Body of pancreas (tissue), 4 donors: ENCODE data around the gene ZBTB12. TPM values are rescaled to one million over a fixed set of nuclear protein-coding genes. Genes with fewer than 3 reads are reported as not detected.
"Not testable (repeated sequence)": the region's sequence is repeated elsewhere in the genome, so short reads cannot be mapped to it uniquely, and the experiment has no call there.

ENCODE experiments used
- ATAC-seq: fragments of 150-250 bp; one replicate; pipeline ENCODE4 v1.9.1; 2016
- DNase-seq, 4 donors: peaks; one replicate each; pipeline ENCODE4 v3.0.0-alpha.2; 2019
- H3K27ac ChIP-seq, 4 donors: fragments of 200-600 bp; sonication (generic); 1 replicate in 3 of 4; 2 replicates in 1 of 4; pipeline versions ENCODE4 v1.5.1 to v1.6.1; 2016 to 2019; ENCODE audit warnings: mild to moderate bottlenecking in 1 of 4, mixed read lengths in 1 of 4, moderate library complexity in 1 of 4
- H3K27me3 ChIP-seq, 2 donors: fragments of 200-600 bp; sonication (generic); one replicate each; pipeline ENCODE4 v1.6.0; 2016; ENCODE audit warnings: mild to moderate bottlenecking in 1 of 2
- H3K36me3 ChIP-seq, 2 donors: fragments of 200-600 bp; sonication (generic); replicated peaks in 1 of 2; 2 replicates each; pipeline ENCODE4 v1.5.1; 2016; ENCODE audit warnings: low read depth in 2 of 2; ENCODE audit not compliant: insufficient read depth in 1 of 2
- H3K4me1 ChIP-seq: fragments of 200-600 bp; sonication (generic); one replicate; pipeline ENCODE4 v1.6.0; 2016
- H3K4me3 ChIP-seq, 2 donors: fragments of 200-600 bp; sonication (generic); 1 replicate in 1 of 2; 2 replicates in 1 of 2; pipeline ENCODE4 v1.5.1; 2016 to 2019
- H3K9me3 ChIP-seq, 3 donors: fragments of 200-600 bp; sonication (generic); 1 replicate in 2 of 3; 2 replicates in 1 of 3; pipeline ENCODE4 v1.5.1; 2016
- CTCF ChIP-seq, 7 experiments: fragments of 450-650 bp in 4 of 7; fragments of 200-600 bp in 3 of 7; sonication (generic) in 3 of 7; IDR thresholded peaks; one replicate each; pipeline ENCODE4 v1.5.1; 2016 to 2019; ENCODE audit warnings: antibody characterized with exemption in 7 of 7
- POLR2A ChIP-seq, 3 donors: fragments of 450-650 bp; IDR thresholded peaks; one replicate each; pipeline ENCODE4 v1.6.1; 2016; ENCODE audit warnings: antibody characterized with exemption in 3 of 3, mild to moderate bottlenecking in 2 of 3
- WGBS, 2 donors: methylation state at CpG; one replicate each; pipeline ENCODE4 v1.1.5; 2017; 5-methylcytosine and 5-hydroxymethylcytosine counted together
- intact Hi-C: fragments of 100-400 bp; cut with DNase I; formaldehyde crosslinking; loops from one replicate; pipeline ENCODE4 v1.15.1; 2023
- total RNA-seq, 2 donors: library from RNA; depleted of rRNA; stranded (reverse); fragments of >200 nt; gene quantifications; one replicate each; pipeline ENCODE4 v1.1.0, GENCODE V29; 2016

Gene ZBTB12
- total RNA-seq, 2 donors from 2014 or later = 2.1 TPM; not detected in 1

GRCh38 chr6:31864818-31865204, 37.1 kb downstream of the ZBTB12 start:
- Histone ChIP-seq H3K36me3 (peaks cover 3% of the 10 kb centered on the region in 2 donors), H3K4me3 (no peak overlapping the region), H3K27ac (no peak overlapping the region), H3K9me3 (no peaks in the 10 kb centered on the region), H3K27me3 (no peaks in the 10 kb centered on the region), H3K4me1 (peaks cover 19% of the 10 kb centered on the region)
- ATAC-seq = no peak
- intact Hi-C loops = no loop called here
- TF ChIP-seq POLR2A (IDR thresholded peaks at IDR 0.05) = no peak
- no peak for TF ChIP-seq CTCF (IDR thresholded peaks at IDR 0.05)
- WGBS, 2 donors = 78 to 80% methylated on average over 8 of the region's 8 CpGs
- DNase-seq = no peak

GRCh38 chr6:31864123-31864562, 37.7 kb downstream of the ZBTB12 start:
- DNase-seq, ATAC-seq, H3K4me3 ChIP-seq, H3K9me3 ChIP-seq, H3K27me3 ChIP-seq, intact Hi-C loops: not testable (repeated sequence)
- Histone ChIP-seq H3K36me3 (peaks cover 7 to 10% of the 10 kb centered on the region in 2 donors), H3K4me1 (peaks cover 19% of the 10 kb centered on the region), H3K27ac (peak overlapping the region in 3 of 4 donors; percentile 80 to 90 (median 80))
- whole genome bisulfite sequencing, 2 donors = 9 to 12% methylated on average over 13 to 16 of the region's 16 CpGs

GRCh38 chr6:31862344-31863235, 39.3 kb downstream of the ZBTB12 start, which contains the start of gene NEU1:
Gene NEU1, minus strand, starts transcription at chr6:31862821. Its CDS starts 45 bp downstream, at chr6:31862776.
- H3K9me3 ChIP-seq = no peaks in the 10 kb centered on the region
- no peaks in the 10 kb centered on the region for H3K27me3 ChIP-seq
- ATAC-seq (peak; percentile 97), DNase-seq (peak; percentile 99 to 100 (median 100))
- intact Hi-C loops = no loop called here
- peaks cover 11% of the 10 kb centered on the region in 2 donors for H3K36me3 ChIP-seq
- WGBS, 2 donors = 0% methylated on average over 42 to 64 of the region's 64 CpGs
- TF ChIP-seq POLR2A (IDR thresholded peaks at IDR 0.05) (peak; percentile 78 to 96 (median 95)), CTCF (IDR thresholded peaks at IDR 0.05) (no peak)
- H3K4me3 ChIP-seq = peak within 1 kb of the TSS; percentile 60 to 88
- peak within 1 kb of the TSS; percentile 72 to 90 (median 84) for H3K27ac ChIP-seq
- peaks cover 19% of the 10 kb centered on the region for H3K4me1 ChIP-seq

- TF ChIP-seq CTCF (IDR thresholded peaks at IDR 0.05) (no peak), POLR2A (IDR thresholded peaks at IDR 0.05) (no peak)
- ATAC-seq = no peak
- Histone ChIP-seq H3K27ac (peak overlapping the region in 2 of 4 donors; percentile 65 to 90), H3K4me1 (peaks cover 19% of the 10 kb centered on the region), H3K27me3 (no peaks in the 10 kb centered on the region), H3K4me3 (peak overlapping the region; percentile 60 to 88), H3K9me3 (no peaks in the 10 kb centered on the region), H3K36me3 (peaks cover 11% of the 10 kb centered on the region in 2 donors)
- intact Hi-C loops = no loop called here
- DNase-seq = no peak
- 27 to 39% methylated on average over 8 to 17 of the region's 17 CpGs for WGBS, 2 donors
Measured at GRCh38 chr6:31861919-31862343, 40.0 kb downstream of the ZBTB12 start.

GRCh38 chr6:31861150-31861549, 40.7 kb downstream of the ZBTB12 start:
- no peak for ATAC-seq
- no peak overlapping the region for H3K27ac ChIP-seq
- H3K36me3 ChIP-seq = peaks cover 11% of the 10 kb centered on the region in 2 donors
- TF ChIP-seq POLR2A (IDR thresholded peaks at IDR 0.05) (no peak), CTCF (IDR thresholded peaks at IDR 0.05) (no peak)
- H3K4me3 ChIP-seq = no peak overlapping the region
- peaks cover 19% of the 10 kb centered on the region for H3K4me1 ChIP-seq
- no peaks in the 10 kb centered on the region for H3K9me3 ChIP-seq
- no peaks in the 10 kb centered on the region for H3K27me3 ChIP-seq
- DNase-seq = no peak
- WGBS, 2 donors = 85 to 89% methylated on average over 7 of the region's 7 CpGs
- intact Hi-C loops = no loop called here
